GM18499 (cell line): ENCODE results near the gene GJB1.
"Not testable (repeated sequence)": the region's sequence is repeated elsewhere in the genome, so short reads cannot be mapped to it uniquely, and the experiment has no call there.

ENCODE experiments used
- ATAC-seq: cut with Tn5 transposase; IDR thresholded peaks from one replicate; pipeline ENCODE4 v1.9.1; 2021; ENCODE audit warnings: moderate number of reproducible peaks; ENCODE audit not compliant: insufficient read depth, unreplicated experiment

Gene GJB1

GRCh38 chrX:71253253-71254091, 30.4 kb downstream of the GJB1 start:
- ATAC-seq: no peak

- no peak for ATAC-seq
These were observed 31.3 kb downstream of the GJB1 start, which contains the start of gene ZMYM3 for GRCh38 chrX:71254092-71254963. TSS of gene ZMYM3 (minus strand) at chrX:71254140. CDS start at chrX:71253255, 885 bp downstream.

- ATAC-seq: no peak
These were observed 33.0 kb downstream of the GJB1 start for GRCh38 chrX:71256051-71256450.

GRCh38 chrX:71256856-71257255, 33.8 kb downstream of the GJB1 start:
- ATAC-seq: no peak

GRCh38 chrX:71268624-71269023, 45.6 kb downstream of the GJB1 start:
- ATAC-seq: not testable (repeated sequence)

GRCh38 chrX:71269801-71270395, 46.9 kb downstream of the GJB1 start:
- ATAC-seq: no peak

GRCh38 chrX:71272313-71272712, 49.3 kb downstream of the GJB1 start:
- not testable (repeated sequence) for ATAC-seq
